ENCODE data around the gene CCR5AS.
"Not testable (repeated sequence)": the region's sequence is repeated elsewhere in the genome, so short reads cannot be mapped to it uniquely, and the experiment has no call there.

Gene CCR5AS

GRCh38 chr3:46401579-46401978 is 5.3 kb downstream of the CCR5AS start:
- no peak for DNase-seq

- no peak for DNase-seq
Observed at GRCh38 chr3:46400846-46401245, 6.0 kb downstream of the CCR5AS start.

- DNase-seq, result no peak
Observed at GRCh38 chr3:46400000-46400734, 6.7 kb downstream of the CCR5AS start.

DNA sequence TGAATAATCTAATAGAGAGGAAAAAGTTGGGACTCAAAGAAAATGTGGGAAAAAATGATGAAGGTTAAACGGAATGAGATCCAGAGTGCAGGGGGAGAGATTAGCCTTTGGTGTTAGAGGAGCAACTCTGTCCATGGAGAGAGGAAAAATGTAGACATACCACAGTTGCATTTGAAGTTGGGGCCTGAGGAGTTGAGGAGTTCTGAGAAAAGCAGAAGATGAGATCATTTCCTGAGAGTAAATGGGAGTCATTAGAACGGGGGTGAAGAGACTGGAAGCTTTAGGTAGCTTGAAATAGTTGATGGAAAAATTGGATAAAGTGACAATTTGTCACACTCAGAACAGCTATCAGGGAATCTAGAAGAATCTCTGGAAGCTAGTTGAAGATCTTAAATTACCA is 7.3 kb downstream of the CCR5AS start:
- no peak for DNase-seq

GRCh38 chr3:46399098-46399497 is 7.8 kb downstream of the CCR5AS start:
- no peak for DNase-seq

DNA sequence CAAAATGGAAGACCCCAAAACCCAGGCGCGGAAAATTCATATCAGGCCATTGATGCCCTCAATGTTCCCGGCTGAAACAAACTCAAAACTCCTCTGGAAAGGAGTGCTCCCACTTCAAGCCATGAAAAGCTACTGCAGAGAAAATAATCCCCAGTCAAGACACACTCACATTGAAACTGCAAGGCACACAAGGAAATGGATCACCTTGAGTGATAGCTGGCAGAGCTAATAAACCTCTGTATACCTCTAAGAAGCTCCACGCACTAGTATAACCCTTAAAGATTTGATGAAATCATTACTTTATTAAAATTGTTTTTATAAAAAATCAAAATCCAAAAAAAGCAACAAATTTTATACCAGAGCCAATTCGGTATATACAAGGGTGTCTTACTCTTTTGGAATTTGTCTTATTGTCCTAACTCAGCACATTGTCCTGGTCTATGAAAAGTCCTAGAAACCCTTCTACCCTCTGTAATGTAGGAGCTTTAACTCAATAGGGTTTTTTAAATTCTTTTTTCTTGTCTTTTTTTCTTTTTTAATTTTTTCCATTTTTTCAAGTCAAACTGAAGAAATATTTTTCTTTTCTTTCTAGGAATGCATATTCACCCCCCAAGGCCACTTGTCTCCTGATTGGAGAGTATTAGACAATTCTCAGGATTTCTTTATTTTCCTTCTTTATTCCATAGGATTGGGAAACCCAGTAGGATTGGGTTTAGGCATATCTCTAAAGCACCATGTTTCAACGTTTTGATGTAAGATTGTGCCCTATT is 8.5 kb downstream of the CCR5AS start:
- no peak for DNase-seq

DNA sequence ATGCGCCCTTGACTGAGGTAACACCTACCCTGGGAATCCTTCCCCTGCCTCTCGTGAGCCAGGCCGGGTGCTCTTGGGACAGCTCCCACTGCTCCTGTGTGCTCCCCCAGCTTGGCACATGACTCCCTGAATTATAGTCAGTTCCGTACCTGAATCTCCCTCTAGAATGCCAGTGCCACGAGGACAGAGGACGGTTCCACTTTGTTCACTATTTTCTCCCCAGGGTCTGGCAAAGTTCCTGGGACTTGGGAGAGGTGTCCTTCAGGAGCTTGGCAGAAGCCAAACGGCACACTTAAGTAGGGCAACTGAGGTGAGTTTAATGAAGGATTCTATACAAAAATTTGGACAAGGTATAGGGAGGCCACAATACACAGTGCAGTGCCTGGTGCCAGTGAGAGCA is 9.8 kb downstream of the CCR5AS start:
- DNase-seq, result no peak

GRCh38 chr3:46395766-46396530 is 10.9 kb downstream of the CCR5AS start:
- DNase-seq, result no peak

DNA sequence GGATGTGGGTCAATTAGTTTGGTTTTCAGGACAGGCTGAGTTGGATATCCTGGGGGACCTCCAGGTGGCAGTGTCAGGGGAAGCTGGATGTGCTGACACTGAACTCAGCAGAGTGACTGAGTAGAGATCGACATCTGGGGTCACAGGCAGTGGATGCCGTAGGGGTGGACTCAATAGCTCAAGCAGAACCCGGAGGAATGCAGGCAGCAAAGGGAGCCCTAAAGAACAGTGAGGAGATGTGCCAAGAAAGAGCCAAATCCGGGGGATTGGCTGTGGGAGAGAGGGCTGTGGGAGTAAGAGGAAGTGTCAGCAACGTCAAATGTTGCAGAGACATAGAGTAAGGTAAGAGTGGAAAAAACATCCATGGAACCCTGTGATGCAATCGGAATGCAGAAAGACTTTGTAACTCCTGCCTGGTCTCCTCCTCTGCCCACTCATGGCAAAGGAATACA is 11.6 kb downstream of the CCR5AS start:
- DNase-seq, result no peak

DNA sequence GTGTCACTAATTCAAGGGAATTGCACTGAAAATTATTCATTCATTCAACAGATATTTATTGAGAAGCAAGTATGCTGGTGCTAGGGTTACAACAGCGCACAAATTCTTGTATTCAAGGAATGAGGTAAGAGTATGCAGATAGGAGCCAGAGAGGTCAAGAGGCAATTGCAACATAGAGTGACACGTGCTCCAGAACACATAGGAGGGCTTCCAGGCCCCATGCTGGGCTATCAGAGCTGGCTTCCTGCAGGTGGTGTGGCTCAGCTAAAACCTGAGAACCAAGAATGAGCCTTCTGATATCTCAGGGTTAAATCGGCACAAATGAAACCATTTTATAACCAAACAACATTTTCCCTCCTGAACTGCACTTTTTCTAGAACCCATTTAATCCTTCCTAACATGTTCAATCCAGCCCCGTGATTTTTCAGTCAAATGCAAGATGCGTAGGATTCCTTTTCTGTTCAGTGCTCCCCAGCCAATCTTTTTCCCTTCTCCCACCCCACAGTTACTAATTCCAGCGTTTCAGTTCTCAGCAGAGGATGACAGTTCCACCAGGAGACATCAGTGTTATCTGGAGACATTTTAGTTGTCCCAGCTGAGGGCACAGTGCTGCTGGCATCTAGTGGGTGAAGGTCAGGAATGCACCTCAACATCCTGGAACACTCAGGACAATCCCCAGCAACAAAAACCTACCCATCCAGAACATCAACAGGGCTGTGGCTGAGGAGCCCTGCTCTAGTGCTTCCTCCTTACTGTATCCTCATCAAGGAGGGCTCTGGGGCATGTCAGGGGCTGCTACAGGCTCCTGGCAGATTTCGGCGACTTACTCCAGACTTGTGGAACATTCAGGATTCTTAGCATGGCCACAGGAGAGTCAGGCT is 13.1 kb downstream of the CCR5AS start:
- DNase-seq, result no peak

- no peak for DNase-seq
Observed at GRCh38 chr3:46393011-46393410, 13.9 kb downstream of the CCR5AS start.

DNA sequence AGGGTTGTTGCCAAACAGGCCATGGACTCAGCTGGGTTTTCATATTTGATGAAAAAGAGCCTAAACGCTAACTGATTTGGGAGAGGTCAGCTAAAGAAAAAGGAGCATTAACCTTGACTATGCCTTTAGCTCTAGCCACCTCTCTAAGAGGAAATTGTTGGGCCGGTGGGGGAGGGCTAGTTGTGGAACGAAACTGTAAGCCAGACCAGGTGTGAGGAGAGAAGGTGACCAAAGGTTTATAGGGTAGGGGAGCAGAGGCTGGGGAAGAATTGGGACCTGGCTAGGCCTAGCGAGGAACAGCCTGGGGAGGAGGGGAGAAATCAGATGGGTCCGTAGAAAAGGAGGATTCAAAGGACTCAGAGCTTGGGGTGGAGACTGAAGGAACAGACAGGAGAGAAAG is 15.3 kb downstream of the CCR5AS start:
- DNase-seq, result not testable (repeated sequence)

GRCh38 chr3:46389306-46389705 is 17.6 kb downstream of the CCR5AS start:
- no peak for DNase-seq

DNA sequence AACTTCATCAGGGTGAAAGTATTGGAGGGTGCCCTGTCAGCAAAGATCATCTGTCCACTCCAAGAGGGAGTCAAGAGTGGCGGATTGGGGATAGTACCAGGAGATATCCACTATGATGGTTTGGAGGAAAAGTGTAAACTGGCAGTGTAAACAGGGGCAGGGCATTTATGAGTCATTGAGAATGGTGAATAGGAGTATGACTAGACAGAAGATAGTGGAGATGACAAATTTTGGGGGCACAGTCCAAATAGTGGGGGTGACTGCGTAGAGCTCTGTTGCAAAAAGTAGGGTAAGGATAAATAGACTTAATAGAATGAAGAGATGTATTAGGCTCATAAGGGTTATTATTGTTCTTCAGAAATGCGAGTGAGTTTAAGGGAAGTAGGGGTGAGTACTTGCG is 18.0 kb downstream of the CCR5AS start:
- DNase-seq, result not testable (repeated sequence)

GRCh38 chr3:46386205-46386604 is 20.7 kb downstream of the CCR5AS start:
- no peak for DNase-seq

DNA sequence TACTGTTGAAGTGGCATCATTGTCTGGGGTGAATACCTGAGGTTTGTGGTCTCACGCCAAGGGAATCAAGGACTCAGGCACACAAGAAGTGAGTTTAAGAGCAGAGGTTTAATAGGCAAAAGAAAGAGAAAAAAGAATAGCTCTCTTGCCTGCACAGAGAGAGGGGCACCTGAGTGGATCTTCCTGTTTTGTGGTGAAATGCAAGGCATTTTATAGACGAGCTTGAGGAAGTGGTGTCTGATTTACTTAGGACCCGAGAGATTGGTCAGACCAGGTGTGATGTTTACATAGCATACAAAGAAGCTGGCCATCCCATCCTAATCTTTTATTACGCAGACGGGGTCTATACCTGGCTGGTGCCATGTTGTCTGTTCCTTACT is 22.9 kb downstream of the CCR5AS start:
- no peak for DNase-seq

DNA sequence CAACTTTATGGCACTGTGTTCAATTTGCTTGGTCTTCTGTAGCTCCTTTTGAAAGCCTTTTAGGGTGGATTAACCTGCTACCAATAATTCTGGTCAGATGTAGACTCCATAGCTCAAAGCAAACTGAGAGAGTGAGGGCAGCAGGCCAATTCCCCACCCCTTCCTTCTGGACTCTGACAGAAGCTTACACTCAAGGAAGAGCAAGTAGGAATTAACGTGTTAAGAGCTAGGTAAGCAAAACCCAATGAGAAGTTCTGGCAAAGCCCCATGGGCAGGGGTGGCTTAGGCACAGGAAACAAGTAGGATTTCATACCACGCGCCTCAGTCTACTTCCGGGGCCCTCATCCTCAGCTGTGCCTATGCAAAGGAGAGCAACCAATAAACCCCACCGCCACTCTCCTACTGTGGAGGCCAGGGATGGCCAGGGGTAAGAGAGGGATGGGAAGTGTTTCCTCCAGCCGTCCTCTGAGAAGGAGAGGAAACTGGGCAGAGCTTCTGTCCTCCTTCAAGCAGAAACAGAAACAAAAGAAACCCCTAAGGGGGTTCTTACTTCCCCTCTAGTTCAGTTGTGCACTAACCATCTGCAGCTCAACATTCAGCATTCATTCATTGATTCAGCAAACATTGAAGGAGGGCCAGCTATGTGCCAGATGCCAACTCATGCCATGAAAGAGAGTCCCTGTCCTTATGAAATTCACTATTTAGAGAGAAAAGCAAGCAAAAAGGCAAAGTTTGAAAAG is 23.5 kb downstream of the CCR5AS start:
- DNase-seq, result no peak

DNA sequence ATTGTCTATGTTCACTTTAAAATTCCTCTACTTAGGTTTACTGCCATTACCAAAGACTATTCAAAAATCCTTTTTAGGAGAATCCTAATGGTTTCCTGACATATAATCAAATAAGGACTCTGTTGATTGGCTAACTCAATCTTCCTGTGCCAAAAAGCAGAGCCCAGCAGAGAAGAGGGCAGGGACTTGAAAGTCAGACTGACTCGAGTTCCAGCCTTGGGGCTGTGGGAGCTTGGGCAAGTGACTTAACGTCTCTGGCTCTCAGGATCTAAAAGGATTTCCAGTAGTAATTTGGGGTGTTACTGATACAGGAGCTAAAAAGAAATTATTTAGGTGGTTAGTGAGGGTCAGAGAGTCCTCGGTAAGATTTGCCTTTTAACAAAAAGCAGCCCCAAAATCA is 25.2 kb downstream of the CCR5AS start:
- no peak for DNase-seq

DNA sequence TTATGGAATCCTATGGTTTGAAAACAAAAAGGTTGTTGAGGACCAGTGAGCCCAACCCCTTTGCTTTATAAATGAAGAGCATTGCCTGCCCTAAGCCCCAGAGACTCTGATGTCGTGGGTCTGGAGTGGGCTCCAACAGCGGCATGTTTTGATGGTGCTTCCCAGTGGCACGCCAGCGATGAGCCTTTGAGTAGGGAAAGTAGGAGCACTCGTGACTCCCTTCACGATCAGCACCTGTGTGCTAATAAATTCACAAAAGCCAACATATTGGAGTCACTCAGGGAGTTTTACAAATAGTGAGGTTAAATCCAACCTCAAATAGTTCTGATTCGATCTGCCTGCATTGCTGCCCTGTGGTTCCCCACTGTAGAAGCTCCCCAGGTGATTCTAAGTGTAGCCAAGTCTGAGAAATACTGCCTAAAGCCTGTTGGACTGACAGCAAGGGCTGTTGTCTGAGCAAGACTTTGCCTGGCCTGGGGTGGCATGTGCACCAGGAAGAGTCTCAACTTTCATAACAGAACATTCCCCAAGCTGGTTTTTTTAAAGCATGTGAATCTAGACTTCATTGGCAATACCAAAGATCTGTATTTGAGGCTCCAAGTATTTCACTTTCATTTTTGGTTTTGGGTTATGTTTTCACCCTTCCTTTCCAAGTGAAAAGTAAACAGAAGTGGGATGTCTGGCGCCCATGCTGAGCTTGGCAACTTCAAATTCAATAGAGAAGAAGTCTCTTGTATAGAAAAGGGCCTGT is 26.2 kb downstream of the CCR5AS start:
- DNase-seq, result no peak

DNA sequence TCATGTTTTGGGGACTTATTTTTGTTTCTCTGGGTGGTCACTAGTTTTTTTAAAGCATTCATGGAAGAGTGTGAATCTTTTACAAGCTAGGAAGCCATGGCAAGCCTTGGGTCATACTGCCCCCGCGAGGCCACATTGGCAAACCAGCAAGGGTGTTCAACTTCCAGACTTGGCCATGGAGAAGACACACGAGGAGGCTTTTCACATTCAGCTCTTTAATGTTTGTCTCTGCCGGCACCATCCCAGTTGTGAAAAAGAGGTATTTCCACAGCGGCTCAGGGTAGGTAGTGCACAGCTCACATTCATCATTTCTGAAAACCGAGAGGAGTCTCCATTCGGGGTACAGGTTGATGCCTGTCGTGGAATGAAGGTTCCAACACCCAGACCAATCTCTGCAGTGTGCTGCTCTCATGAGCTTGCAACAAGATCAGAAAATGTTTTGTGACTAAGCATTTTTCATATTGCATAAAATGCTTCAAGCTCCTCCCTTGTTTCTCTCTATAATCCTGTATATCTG is 28.4 kb downstream of the CCR5AS start:
- DNase-seq, result peak; percentile 33

GRCh38 chr3:46375814-46376213 is 31.1 kb downstream of the CCR5AS start:
- DNase-seq, result no peak

Measured in hindlimb muscle (tissue), 1 donor.